GM10266 (cell line): ENCODE measurements around the gene SYT2.

Experiments used
- DNase-seq: peaks from one replicate; pipeline ENCODE4 v3.0.0; 2012; ENCODE audit errors: extremely low spot score
- CTCF ChIP-seq: IDR thresholded peaks from 2 replicates; pipeline ENCODE4 v1.5.1; 2012; ENCODE audit warnings: mild to moderate bottlenecking, low read depth; ENCODE audit not compliant: control insufficient read depth, insufficient read depth; ENCODE audit errors: missing control alignments

The SYT2 gene

GRCh38 chr1:202569393-202570322 is 140.6 kb downstream of the SYT2 start:
- DNase-seq, result no peak
- no peak for TF ChIP-seq CTCF

- no peak for TF ChIP-seq CTCF
- no peak for DNase-seq
Observed at GRCh38 chr1:202568826-202569225, 141.4 kb downstream of the SYT2 start.

- DNase-seq, result no peak
- TF ChIP-seq CTCF, result no peak
Observed at GRCh38 chr1:202568410-202568809, 141.8 kb downstream of the SYT2 start.

GRCh38 chr1:202567738-202568137 is 142.5 kb downstream of the SYT2 start:
- TF ChIP-seq CTCF, result no peak
- no peak for DNase-seq

- DNase-seq, result no peak
- TF ChIP-seq CTCF, result no peak
Observed at GRCh38 chr1:202565890-202566602, 144.2 kb downstream of the SYT2 start.

GRCh38 chr1:202564958-202565495 is 145.2 kb downstream of the SYT2 start:
- TF ChIP-seq CTCF, result no peak
- no peak for DNase-seq
